Adipocyte (in vitro differentiated cells): ENCODE data around the gene ZCWPW1.
"Not testable (repeated sequence)": the region's sequence is repeated elsewhere in the genome, so short reads cannot be mapped to it uniquely, and the experiment has no call there.

Experiments
- DNase-seq: peaks from one replicate; pipeline ENCODE4 v3.0.0-alpha.2; 2015; ENCODE audit warnings: low read depth
- H3K27me3 ChIP-seq: replicated peaks from 2 replicates; pipeline ENCODE4 v1.7.0; 2013; ENCODE audit warnings: mild to moderate bottlenecking, low read length, moderate library complexity; ENCODE audit not compliant: control insufficient read depth, insufficient read depth
- H3K36me3 ChIP-seq: 2 replicates; pipeline ENCODE4 v1.7.0; 2013; ENCODE audit warnings: low read length, mild to moderate bottlenecking, moderate library complexity; ENCODE audit not compliant: control insufficient read depth, insufficient read depth, severe bottlenecking
- H3K4me1 ChIP-seq: 2 replicates; pipeline ENCODE4 v1.7.0; 2013; ENCODE audit warnings: mild to moderate bottlenecking, low read length, moderate library complexity; ENCODE audit not compliant: control insufficient read depth, insufficient read depth
- H3K4me3 ChIP-seq: 2 replicates; pipeline ENCODE4 v1.7.0; 2013; ENCODE audit warnings: mild to moderate bottlenecking, low read length, moderate library complexity
- H3K9ac ChIP-seq: 2 replicates; pipeline ENCODE4 v1.7.0; 2013; ENCODE audit warnings: mild to moderate bottlenecking, low read length, moderate library complexity
- H3K9me3 ChIP-seq: 2 replicates; pipeline ENCODE4 v1.7.0; 2013; ENCODE audit warnings: mild to moderate bottlenecking, low read length, moderate library complexity; ENCODE audit not compliant: control insufficient read depth

ZCWPW1 gene

GRCh38 chr7:100390286-100391009, 38.1 kb downstream of the ZCWPW1 start:
- no peaks in the 10 kb centered on the region for H3K9me3 ChIP-seq
- H3K9ac ChIP-seq, result no peak overlapping the region
- H3K27me3 ChIP-seq, result no peaks in the 10 kb centered on the region
- no peak for DNase-seq
- H3K36me3 ChIP-seq, result no peaks in the 10 kb centered on the region
- peaks cover 9% of the 10 kb centered on the region for H3K4me1 ChIP-seq
- no peak overlapping the region for H3K4me3 ChIP-seq

GRCh38 chr7:100389437-100390088, 38.9 kb downstream of the ZCWPW1 start:
- Histone ChIP-seq H3K9ac (no peak overlapping the region), H3K4me1 (peaks cover 9% of the 10 kb centered on the region), H3K4me3 (no peak overlapping the region), H3K27me3 (no peaks in the 10 kb centered on the region), H3K9me3 (no peaks in the 10 kb centered on the region), H3K36me3 (no peaks in the 10 kb centered on the region)
- DNase-seq, result no peak

GRCh38 chr7:100387695-100388094, 40.8 kb downstream of the ZCWPW1 start:
- no peak overlapping the region for H3K4me3 ChIP-seq
- H3K27me3 ChIP-seq, result no peaks in the 10 kb centered on the region
- H3K9ac ChIP-seq, result no peak overlapping the region
- DNase-seq, result no peak
- H3K36me3 ChIP-seq, result no peaks in the 10 kb centered on the region
- H3K4me1 ChIP-seq, result peaks cover 7% of the 10 kb centered on the region
- H3K9me3 ChIP-seq, result no peaks in the 10 kb centered on the region

- DNase-seq, result no peak
- Histone ChIP-seq H3K9ac (no peak overlapping the region), H3K36me3 (no peaks in the 10 kb centered on the region), H3K9me3 (no peaks in the 10 kb centered on the region), H3K4me3 (no peak overlapping the region), H3K27me3 (no peaks in the 10 kb centered on the region), H3K4me1 (no peaks in the 10 kb centered on the region)
These were observed 41.6 kb downstream of the ZCWPW1 start for GRCh38 chr7:100386940-100387339.

GRCh38 chr7:100384628-100385294, 43.7 kb downstream of the ZCWPW1 start:
- Histone ChIP-seq H3K9ac (no peak overlapping the region), H3K36me3 (no peaks in the 10 kb centered on the region)

GRCh38 chr7:100382234-100382853, 46.2 kb downstream of the ZCWPW1 start:
- not testable (repeated sequence) for DNase-seq, H3K9ac ChIP-seq, H3K36me3 ChIP-seq, H3K4me3 ChIP-seq, H3K9me3 ChIP-seq, H3K27me3 ChIP-seq, H3K4me1 ChIP-seq

More at GRCh38 chr7:100384628-100385294, 43.7 kb downstream of the ZCWPW1 start:
- no peak overlapping the region for H3K4me3 ChIP-seq
- DNase-seq, result no peak
- no peaks in the 10 kb centered on the region for H3K9me3 ChIP-seq
- no peaks in the 10 kb centered on the region for H3K27me3 ChIP-seq
- no peaks in the 10 kb centered on the region for H3K4me1 ChIP-seq

- not testable (repeated sequence) for H3K27me3 ChIP-seq, DNase-seq, H3K4me3 ChIP-seq, H3K9me3 ChIP-seq, H3K9ac ChIP-seq, H3K4me1 ChIP-seq, H3K36me3 ChIP-seq
These were observed 46.8 kb downstream of the ZCWPW1 start for GRCh38 chr7:100381531-100382233.

- H3K9ac ChIP-seq, result no peak overlapping the region
- no peak overlapping the region for H3K4me3 ChIP-seq
- H3K4me1 ChIP-seq, result no peaks in the 10 kb centered on the region
- H3K36me3 ChIP-seq, result no peaks in the 10 kb centered on the region
- H3K27me3 ChIP-seq, result no peaks in the 10 kb centered on the region
- DNase-seq, result no peak
- no peaks in the 10 kb centered on the region for H3K9me3 ChIP-seq
These were observed 48.3 kb downstream of the ZCWPW1 start for GRCh38 chr7:100380196-100380595.

- Histone ChIP-seq H3K9ac (no peak overlapping the region), H3K9me3 (no peaks in the 10 kb centered on the region), H3K36me3 (no peaks in the 10 kb centered on the region), H3K27me3 (no peaks in the 10 kb centered on the region), H3K4me1 (peaks cover 8% of the 10 kb centered on the region), H3K4me3 (no peak overlapping the region)
- no peak for DNase-seq
These were observed 50.3 kb downstream of the ZCWPW1 start for GRCh38 chr7:100378114-100378755.

GRCh38 chr7:100376066-100376465, 52.4 kb downstream of the ZCWPW1 start:
- DNase-seq, result no peak
- peaks cover 22% of the 10 kb centered on the region for H3K4me1 ChIP-seq

More at GRCh38 chr7:100376066-100376465, 52.4 kb downstream of the ZCWPW1 start:
- H3K9me3 ChIP-seq, result no peaks in the 10 kb centered on the region
- H3K27me3 ChIP-seq, result no peaks in the 10 kb centered on the region
- H3K4me3 ChIP-seq, result no peak overlapping the region
- H3K9ac ChIP-seq, result no peak overlapping the region
- no peaks in the 10 kb centered on the region for H3K36me3 ChIP-seq
